Loucy (cell line): ENCODE results near the gene IER5.

Experiments
- H2AFZ ChIP-seq: fragments of 200-600 bp; sonication (generic); 2 replicates; pipeline ENCODE4 v1.6.0; 2016; ENCODE audit warnings: antibody characterized with exemption, mild to moderate bottlenecking, low read length, moderate library complexity
- H3F3A ChIP-seq: fragments of 200-600 bp; 2 replicates; pipeline ENCODE4 v1.6.0; 2016; ENCODE audit warnings: antibody characterized with exemption, low read depth, mild to moderate bottlenecking
- H3K27me3 ChIP-seq: fragments of 200-600 bp; sonication (generic); 2 replicates; pipeline ENCODE4 v1.6.1; 2014; ENCODE audit warnings: low read length, mild to moderate bottlenecking; ENCODE audit not compliant: insufficient read depth, poor library complexity, severe bottlenecking
- H3K36me3 ChIP-seq: fragments of 200-600 bp; sonication (generic); 2 replicates; pipeline ENCODE4 v1.6.1; 2016; ENCODE audit warnings: low read length; ENCODE audit not compliant: insufficient read depth
- H3K4me1 ChIP-seq: fragments of 200-600 bp; sonication (generic); 2 replicates; pipeline ENCODE4 v1.5.1; 2014; ENCODE audit warnings: low read length, mild to moderate bottlenecking; ENCODE audit not compliant: insufficient read depth, poor library complexity, severe bottlenecking
- H3K4me2 ChIP-seq: fragments of 200-600 bp; sonication (generic); 2 replicates; pipeline ENCODE4 v1.6.0; 2014; ENCODE audit warnings: antibody characterized with exemption, low read length, low read depth, mild to moderate bottlenecking; ENCODE audit not compliant: poor library complexity, severe bottlenecking
- H3K4me3 ChIP-seq: fragments of 200-600 bp; sonication (generic); 2 replicates; pipeline ENCODE4 v1.5.1; 2014; ENCODE audit warnings: low read length, mild to moderate bottlenecking, mixed read lengths; ENCODE audit not compliant: poor library complexity, severe bottlenecking
- H3K79me2 ChIP-seq: fragments of 200-600 bp; sonication (generic); 2 replicates; pipeline ENCODE4 v1.6.1; 2014; ENCODE audit warnings: low read length; ENCODE audit not compliant: insufficient read depth
- H3K9ac ChIP-seq: fragments of 200-600 bp; sonication (generic); 2 replicates; pipeline ENCODE4 v1.6.0; 2014; ENCODE audit warnings: mild to moderate bottlenecking, low read depth, low read length, moderate library complexity; ENCODE audit not compliant: poor library complexity, severe bottlenecking
- H3K9me2 ChIP-seq: fragments of 200-600 bp; sonication (generic); replicated peaks from 2 replicates; pipeline ENCODE4 v1.6.1; 2016; ENCODE audit warnings: low read depth, low read length, mixed read lengths
- H3K9me3 ChIP-seq: fragments of 200-600 bp; sonication (generic); 2 replicates; pipeline ENCODE4 v1.6.1; 2014; ENCODE audit warnings: mild to moderate bottlenecking, antibody characterized with exemption, low read length, low read depth; ENCODE audit not compliant: insufficient read depth
- H4K20me1 ChIP-seq: fragments of 200-600 bp; sonication (generic); 2 replicates; pipeline ENCODE4 v1.6.0; 2014; ENCODE audit warnings: antibody characterized with exemption, low read length, mild to moderate bottlenecking; ENCODE audit not compliant: insufficient read depth, poor library complexity, severe bottlenecking
- EZH2phosphoT487 ChIP-seq: fragments of 200-600 bp; IDR thresholded peaks from 2 replicates; pipeline ENCODE4 v1.6.1; 2018; ENCODE audit warnings: antibody characterized with exemption, mild to moderate bottlenecking, moderate library complexity, borderline replicate concordance
- TF ChIP-seq, protein P1 (sequence below): fragments of 200-600 bp; sonication (generic); conservative IDR thresholded peaks from 2 replicates; pipeline ENCODE4 v1.5.1; 2014; ENCODE audit warnings: mild to moderate bottlenecking, antibody characterized with exemption, low read length

The IER5 gene

DNA sequence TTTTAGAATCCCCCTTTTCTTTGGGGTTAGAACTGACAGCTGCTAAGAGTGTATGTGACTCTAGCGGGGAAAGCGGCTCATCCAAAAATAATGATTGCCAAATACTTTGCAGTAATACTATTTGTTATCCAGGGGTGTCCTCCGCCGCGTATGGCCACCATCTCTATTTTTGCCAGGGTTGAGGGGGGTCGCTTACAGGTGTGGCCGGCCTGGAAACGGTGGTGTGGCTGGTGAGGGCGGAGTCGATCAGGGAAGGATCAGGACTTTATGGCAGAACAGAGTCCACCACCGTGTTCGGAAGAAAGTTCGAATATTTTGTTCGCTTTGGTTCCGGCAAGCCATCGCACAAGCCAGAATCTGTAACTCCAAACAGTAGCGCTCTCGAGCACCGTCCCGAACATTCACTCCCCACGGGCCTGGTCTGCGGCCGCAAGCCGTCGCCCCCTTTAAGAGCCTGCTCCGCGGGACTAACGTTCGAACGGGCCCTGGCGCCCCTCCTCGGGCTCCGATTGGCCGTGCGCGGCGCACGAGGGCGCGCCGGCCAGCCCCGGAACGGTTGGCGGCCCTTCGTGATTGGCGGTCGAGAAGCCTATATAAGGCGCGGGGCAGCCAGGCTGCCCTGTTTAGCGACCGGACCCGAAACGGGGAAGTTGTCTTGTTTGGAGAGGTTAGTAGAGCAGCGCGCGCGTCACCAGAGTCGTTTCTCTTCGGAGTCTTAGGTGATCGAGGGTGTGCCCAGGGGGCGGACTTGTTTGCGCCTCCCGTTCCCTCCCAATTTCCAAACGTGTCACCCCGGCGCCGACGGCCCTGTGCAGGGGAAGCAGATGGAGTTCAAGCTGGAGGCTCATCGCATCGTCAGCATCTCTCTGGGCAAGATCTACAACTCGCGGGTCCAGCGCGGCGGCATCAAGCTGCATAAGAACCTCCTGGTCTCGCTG is at the start of gene IER5:
Gene IER5 (plus strand): TSS at position 622 of the 938 bp plus-strand sequence. CDS start 203 bp downstream, at position 825.
- Histone ChIP-seq H3K9ac (peak within 1 kb of the TSS; percentile 80), H3K27me3 (no peaks in the 10 kb centered on the region), H3K9me2 (no peaks in the 10 kb centered on the region), H3K4me2 (peak within 1 kb of the TSS; percentile 97), H3K4me3 (peak within 1 kb of the TSS; percentile 81), H3K4me1 (peaks cover 38% of the 10 kb centered on the region), H3K36me3 (no peaks in the 10 kb centered on the region), H4K20me1 (peaks cover 40% of the 10 kb centered on the region), H3K9me3 (no peaks in the 10 kb centered on the region), H3F3A (no peaks in the 10 kb centered on the region), H3K79me2 (peaks cover 47% of the 10 kb centered on the region), H2AFZ (peak within 1 kb of the TSS; percentile 81)
- TF ChIP-seq, protein P1, sequence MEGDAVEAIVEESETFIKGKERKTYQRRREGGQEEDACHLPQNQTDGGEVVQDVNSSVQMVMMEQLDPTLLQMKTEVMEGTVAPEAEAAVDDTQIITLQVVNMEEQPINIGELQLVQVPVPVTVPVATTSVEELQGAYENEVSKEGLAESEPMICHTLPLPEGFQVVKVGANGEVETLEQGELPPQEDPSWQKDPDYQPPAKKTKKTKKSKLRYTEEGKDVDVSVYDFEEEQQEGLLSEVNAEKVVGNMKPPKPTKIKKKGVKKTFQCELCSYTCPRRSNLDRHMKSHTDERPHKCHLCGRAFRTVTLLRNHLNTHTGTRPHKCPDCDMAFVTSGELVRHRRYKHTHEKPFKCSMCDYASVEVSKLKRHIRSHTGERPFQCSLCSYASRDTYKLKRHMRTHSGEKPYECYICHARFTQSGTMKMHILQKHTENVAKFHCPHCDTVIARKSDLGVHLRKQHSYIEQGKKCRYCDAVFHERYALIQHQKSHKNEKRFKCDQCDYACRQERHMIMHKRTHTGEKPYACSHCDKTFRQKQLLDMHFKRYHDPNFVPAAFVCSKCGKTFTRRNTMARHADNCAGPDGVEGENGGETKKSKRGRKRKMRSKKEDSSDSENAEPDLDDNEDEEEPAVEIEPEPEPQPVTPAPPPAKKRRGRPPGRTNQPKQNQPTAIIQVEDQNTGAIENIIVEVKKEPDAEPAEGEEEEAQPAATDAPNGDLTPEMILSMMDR = no peak
- TF ChIP-seq EZH2phosphoT487 = no peak

DNA sequence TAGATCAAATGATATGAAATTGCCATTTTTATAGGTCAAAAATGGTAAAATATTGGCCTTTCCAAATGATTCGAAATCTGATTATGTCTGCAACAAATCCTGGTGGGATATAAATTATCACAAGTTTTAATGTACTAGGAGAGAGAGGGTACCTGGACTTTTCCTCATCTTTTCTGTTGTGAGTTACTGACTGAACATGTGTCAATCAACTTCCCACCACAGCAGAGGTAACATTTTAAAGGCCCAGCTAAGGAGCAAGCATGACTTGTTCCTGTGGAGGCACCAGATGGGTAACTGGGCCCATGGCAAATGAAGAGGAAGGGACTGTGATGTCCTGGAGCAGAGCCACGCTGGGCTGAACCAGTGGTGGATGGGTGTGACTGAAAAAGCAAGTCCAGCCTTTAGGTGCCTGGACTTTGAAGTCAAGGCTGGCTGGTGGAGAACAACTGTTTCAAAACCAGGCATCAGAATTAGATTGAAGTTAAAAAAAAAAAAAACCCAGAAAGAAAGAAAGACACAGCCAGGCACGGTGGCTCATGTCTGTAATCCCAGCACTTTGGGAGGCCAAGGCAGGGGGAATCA is 48.1 kb upstream of the IER5 start:
- H3F3A ChIP-seq = no peaks in the 10 kb centered on the region
- H3K79me2 ChIP-seq = peaks cover 22% of the 10 kb centered on the region
- no peaks in the 10 kb centered on the region for H3K9me2 ChIP-seq
- H3K4me2 ChIP-seq = no peak overlapping the region
- peaks cover 61% of the 10 kb centered on the region for H3K4me1 ChIP-seq
- H3K4me3 ChIP-seq = no peak overlapping the region
- H3K27me3 ChIP-seq = no peaks in the 10 kb centered on the region
- H3K36me3 ChIP-seq = no peaks in the 10 kb centered on the region
- no peaks in the 10 kb centered on the region for H3K9me3 ChIP-seq
- no peaks in the 10 kb centered on the region for H4K20me1 ChIP-seq
- H3K9ac ChIP-seq = no peak overlapping the region
- H2AFZ ChIP-seq = no peak overlapping the region
- TF ChIP-seq, protein P1 = no peak
- no peak for TF ChIP-seq EZH2phosphoT487

DNA sequence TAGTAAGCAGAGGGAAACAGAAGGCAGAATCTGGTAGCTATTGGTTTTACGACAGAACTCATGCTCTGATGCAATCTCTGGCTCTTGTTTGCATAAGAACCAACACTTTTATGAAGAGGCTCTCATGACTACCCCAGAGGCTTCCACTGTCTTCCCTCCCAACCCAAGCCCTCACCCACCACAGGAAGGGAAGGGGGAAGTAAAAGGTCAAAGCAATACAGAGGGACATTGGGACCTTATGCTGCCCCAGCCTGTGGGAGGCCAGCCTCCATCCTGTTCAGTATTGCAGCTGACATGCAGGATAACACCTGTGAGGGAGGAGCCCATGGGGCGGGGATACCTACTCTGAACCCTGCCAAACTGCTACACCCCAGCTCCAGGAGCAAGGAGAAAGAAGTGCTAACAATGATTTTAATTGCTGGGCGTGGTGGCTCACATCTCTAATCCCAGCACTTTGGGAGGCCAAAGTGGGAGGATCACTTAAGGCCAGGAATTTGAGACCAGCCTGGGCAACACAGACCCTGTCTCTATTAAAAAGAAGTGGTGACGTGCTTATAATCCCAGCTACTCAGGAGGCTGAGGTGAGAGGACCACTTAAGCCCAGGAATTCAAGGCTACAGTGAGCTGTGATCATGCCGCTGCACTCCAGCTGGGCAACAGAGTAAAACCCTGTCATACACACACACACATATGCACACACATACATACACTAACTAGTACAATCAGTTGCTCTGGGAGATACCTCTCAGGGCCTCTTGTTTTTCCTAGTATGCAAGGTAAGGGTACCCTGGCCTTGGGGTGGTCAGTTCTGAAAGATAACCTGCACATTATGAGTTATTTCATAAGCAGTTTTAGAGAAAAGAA is 45.2 kb upstream of the IER5 start:
- Histone ChIP-seq H3K4me3 (no peak overlapping the region), H3F3A (no peaks in the 10 kb centered on the region), H3K27me3 (no peaks in the 10 kb centered on the region), H3K4me1 (peaks cover 35% of the 10 kb centered on the region), H3K79me2 (peaks cover 9% of the 10 kb centered on the region), H3K4me2 (peak overlapping the region; percentile 11), H3K9me2 (no peaks in the 10 kb centered on the region), H3K36me3 (no peaks in the 10 kb centered on the region), H4K20me1 (no peaks in the 10 kb centered on the region), H3K9me3 (no peaks in the 10 kb centered on the region), H2AFZ (no peak overlapping the region), H3K9ac (no peak overlapping the region)
- no peak for TF ChIP-seq EZH2phosphoT487
- TF ChIP-seq, protein P1 = no peak
